ENCODE data around the gene OSTM1.
"Not testable (repeated sequence)": the region's sequence is repeated elsewhere in the genome, so short reads cannot be mapped to it uniquely, and the experiment has no call there.

The OSTM1 gene

DNA sequence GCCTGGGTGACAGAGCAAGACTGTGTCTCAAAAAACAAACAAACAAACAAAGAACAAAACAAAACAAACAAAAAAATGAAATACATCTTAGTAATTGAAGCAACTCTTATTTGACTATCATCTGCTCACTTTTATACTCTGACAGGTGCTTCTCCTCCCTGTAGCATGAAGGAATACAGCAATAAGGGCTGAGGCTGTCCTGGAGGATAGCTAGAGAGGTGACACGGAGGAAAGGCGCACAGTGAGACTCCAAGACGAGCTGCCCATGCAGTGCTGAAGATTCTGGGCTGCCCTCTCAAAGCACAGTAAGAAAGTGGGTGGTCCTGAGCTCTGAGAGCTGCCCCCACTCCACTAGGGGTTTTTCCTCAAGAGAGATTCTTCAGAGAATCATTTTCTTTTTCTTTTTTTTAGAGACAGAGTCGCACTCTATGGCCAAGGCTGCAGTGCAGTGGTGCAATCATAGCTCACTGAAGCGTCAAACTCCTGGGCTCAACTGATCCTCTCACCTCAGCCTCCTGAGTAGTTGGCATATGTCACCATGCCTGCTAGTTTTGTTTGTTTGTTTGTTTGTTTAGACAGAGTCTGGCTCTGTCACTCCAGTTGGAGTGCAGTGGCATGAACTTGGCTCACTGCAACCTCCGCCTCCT is 50.0 kb downstream of the OSTM1 start:
- no peak for DNase-seq (ENCODE audit: low read depth in 2 of 3, low spot score in 2 of 3)

- no peak for DNase-seq (ENCODE audit: low read depth in 2 of 3, low spot score in 2 of 3)
Observed at GRCh38 chr6:108020472-108021116, 53.9 kb downstream of the OSTM1 start.

GRCh38 chr6:108016283-108016682 is 58.3 kb downstream of the OSTM1 start:
- DNase-seq (ENCODE audit: low read depth in 2 of 3, low spot score in 2 of 3) = not testable (repeated sequence)

DNA sequence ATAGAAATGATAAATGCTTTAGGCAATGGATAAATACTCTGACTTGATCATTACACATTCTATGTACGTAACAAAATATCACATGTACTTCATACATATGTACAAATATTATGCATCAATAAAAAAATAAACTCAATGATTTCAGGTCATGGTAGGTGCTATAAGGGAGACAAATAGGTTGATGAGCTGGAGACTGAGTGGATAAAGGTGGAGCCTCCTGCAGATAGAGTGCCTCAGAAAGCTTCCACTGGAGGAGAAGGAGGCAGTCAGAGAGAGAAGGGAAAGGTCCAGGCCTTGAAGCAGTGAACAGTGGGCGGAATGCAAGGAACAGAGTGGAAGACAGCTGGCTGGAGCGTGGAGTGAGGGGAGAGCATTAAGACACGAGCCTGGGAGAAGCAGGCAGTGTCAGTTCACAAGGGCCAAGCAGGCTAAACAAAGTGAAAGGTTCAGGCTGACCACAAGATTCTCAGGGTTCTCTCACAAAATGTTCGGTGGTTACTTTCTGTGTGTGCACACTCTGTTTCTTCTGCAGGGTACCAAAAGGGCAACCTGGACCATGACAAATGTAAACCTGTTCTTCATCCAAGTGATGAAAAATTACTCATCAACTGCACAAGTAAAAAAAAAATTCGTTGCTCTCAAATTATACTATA is 60.6 kb downstream of the OSTM1 start:
- DNase-seq (ENCODE audit: low read depth in 2 of 3, low spot score in 2 of 3) = no peak

GRCh38 chr6:108009894-108010293 is 64.6 kb downstream of the OSTM1 start:
- DNase-seq (ENCODE audit: low read depth in 2 of 3, low spot score in 2 of 3) = no peak

- DNase-seq (ENCODE audit: low read depth in 2 of 3, low spot score in 2 of 3) = not testable (repeated sequence)
Observed at GRCh38 chr6:108009258-108009657, 65.3 kb downstream of the OSTM1 start.

- DNase-seq (ENCODE audit: low read depth in 2 of 3, low spot score in 2 of 3) = no peak
Observed at GRCh38 chr6:108008363-108008762, 66.2 kb downstream of the OSTM1 start.

- DNase-seq (ENCODE audit: low read depth in 2 of 3, low spot score in 2 of 3) = no peak
Observed at GRCh38 chr6:108005961-108006360, 68.6 kb downstream of the OSTM1 start.

- DNase-seq (ENCODE audit: low read depth in 2 of 3, low spot score in 2 of 3) = no peak
Observed at GRCh38 chr6:108004861-108005260, 69.7 kb downstream of the OSTM1 start.

- no peak for DNase-seq (ENCODE audit: low read depth in 2 of 3, low spot score in 2 of 3)
Observed at GRCh38 chr6:108002365-108003221, 71.9 kb downstream of the OSTM1 start.

DNA sequence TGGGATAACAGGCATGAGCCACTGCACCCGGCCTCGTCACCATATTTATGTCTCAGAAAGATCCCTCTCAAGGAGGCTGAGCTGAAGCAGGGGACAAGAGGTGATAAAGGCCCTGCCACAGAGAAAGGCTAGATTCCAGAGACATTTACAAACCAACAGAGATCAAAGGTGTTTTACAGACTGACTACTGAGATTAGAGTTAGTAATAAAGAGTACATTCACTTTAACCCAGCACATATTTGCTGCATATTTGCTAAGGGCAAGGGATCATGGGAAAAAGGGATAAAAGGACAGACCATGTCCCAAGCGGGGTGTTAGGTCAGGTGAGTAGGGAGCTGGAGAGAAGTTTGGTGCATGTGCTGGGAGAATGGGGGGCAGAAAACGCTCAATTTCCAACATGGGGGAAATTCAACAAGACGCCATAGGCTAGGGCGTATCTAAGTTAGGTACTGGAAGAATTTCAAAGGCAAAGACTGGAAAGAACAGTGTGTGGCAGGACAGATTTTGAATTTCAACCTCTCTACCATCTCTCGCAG is 72.8 kb downstream of the OSTM1 start:
- DNase-seq (ENCODE audit: low read depth in 2 of 3, low spot score in 2 of 3) = no peak

DNA sequence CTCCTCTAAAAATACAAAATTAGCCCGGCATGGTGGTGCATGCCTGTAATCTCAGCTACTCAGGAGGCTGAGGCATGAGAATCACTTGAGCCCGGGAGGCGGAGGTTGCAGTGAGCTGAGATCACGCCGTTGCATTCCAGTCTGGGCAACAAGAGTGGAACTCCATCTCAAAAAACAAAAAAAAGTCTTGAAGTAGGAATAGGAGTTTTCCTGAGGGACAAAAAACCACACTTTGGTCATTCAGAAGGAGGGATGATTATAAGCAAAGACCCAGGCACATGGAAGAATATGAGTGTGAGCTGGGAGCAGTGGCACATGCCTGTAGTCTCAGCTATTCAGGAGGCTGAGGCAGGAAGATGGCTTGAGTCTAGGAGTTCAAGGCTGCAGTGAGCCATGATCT is 74.3 kb downstream of the OSTM1 start:
- DNase-seq (ENCODE audit: low read depth in 2 of 3, low spot score in 2 of 3) = not testable (repeated sequence)

GRCh38 chr6:107999341-107999740 is 75.2 kb downstream of the OSTM1 start:
- DNase-seq (ENCODE audit: low read depth in 2 of 3, low spot score in 2 of 3) = no peak

DNA sequence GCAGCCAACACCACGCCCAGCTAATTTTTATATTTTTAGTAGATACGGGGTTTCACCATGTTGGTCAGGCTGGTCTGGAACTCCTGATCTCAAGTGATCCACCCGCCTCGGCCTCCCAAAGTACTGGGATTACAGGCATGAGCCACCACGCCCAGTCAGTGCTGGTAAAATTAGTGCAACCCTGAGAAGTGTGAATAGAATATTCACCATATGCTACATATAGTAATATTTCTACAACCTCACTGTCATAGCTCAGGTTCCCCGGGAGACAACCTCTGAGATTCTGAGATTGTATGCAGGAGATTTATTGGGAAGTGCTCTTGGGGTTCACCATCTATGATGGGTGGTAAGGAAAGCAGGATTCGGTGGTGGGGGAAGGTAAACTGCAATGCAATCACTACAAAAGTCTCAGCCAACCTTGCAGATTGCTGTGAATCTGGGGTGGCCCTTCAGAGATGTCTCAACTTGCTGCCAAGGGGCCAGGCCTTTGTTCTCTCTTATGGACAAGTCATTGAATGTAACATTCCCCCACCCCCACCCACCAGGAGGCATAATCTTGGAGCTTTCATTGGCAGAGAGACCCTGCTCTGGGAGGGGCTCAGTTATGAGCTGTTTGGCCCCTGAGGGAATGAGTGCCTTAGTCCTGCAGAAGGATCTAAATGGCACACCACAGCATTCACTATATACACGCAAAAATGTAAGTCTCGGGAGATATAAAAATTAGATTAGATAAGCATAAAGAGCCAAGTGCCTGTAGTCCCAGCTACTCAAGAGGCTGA is 82.6 kb downstream of the OSTM1 start:
- DNase-seq (ENCODE audit: low read depth in 2 of 3, low spot score in 2 of 3) = no peak

All from activated CD8-positive, alpha-beta memory T cell treated with anti-CD3 and anti-CD28 coated beads for 48 hours (primary cell).